Panc1 (cell line): Measurements from ENCODE around the gene APCDD1L.

ENCODE experiments used
- POLR2AphosphoS5 ChIP-seq: IDR thresholded peaks from 2 replicates; pipeline ENCODE4 v1.6.1; 2012; ENCODE audit warnings: mild to moderate bottlenecking, low read depth, low read length, moderate library complexity
- REST ChIP-seq, 2 experiments: IDR thresholded peaks; 2 replicates each; pipeline ENCODE4 v1.6.1; 2011 to 2012; ENCODE audit warnings: low read depth in 2 of 2, control low read depth in 1 of 2, low read length in 1 of 2, mild to moderate bottlenecking in 1 of 2, moderate library complexity in 1 of 2; ENCODE audit not compliant: insufficient read depth in 1 of 2
- SIN3A ChIP-seq: IDR thresholded peaks from 2 replicates; pipeline ENCODE4 v1.6.1; 2012; ENCODE audit warnings: low read depth, mild to moderate bottlenecking, low read length, moderate library complexity, borderline replicate concordance; ENCODE audit not compliant: insufficient read depth
- TCF7L2 ChIP-seq: IDR thresholded peaks from 2 replicates; pipeline ENCODE4 v1.6.1; 2011; ENCODE audit warnings: mild to moderate bottlenecking, low read depth, low read length, inconsistent platforms
- TF ChIP-seq, protein P1 (sequence below): fragments of 450-650 bp; IDR thresholded peaks from 2 replicates; pipeline ENCODE4 v1.5.1; 2017; ENCODE audit warnings: mild to moderate bottlenecking

- TF ChIP-seq, protein P1, sequence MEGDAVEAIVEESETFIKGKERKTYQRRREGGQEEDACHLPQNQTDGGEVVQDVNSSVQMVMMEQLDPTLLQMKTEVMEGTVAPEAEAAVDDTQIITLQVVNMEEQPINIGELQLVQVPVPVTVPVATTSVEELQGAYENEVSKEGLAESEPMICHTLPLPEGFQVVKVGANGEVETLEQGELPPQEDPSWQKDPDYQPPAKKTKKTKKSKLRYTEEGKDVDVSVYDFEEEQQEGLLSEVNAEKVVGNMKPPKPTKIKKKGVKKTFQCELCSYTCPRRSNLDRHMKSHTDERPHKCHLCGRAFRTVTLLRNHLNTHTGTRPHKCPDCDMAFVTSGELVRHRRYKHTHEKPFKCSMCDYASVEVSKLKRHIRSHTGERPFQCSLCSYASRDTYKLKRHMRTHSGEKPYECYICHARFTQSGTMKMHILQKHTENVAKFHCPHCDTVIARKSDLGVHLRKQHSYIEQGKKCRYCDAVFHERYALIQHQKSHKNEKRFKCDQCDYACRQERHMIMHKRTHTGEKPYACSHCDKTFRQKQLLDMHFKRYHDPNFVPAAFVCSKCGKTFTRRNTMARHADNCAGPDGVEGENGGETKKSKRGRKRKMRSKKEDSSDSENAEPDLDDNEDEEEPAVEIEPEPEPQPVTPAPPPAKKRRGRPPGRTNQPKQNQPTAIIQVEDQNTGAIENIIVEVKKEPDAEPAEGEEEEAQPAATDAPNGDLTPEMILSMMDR: no peak
- TF ChIP-seq REST (IDR thresholded peaks at IDR 0.05; ENCODE audit: insufficient read depth in 1 of 2, low read depth in 2 of 2, low read length in 1 of 2) (no peak), POLR2AphosphoS5 (no peak), TCF7L2 (no peak), SIN3A (no peak)
Observed at GRCh38 chr20:58538752-58539151, 23.6 kb upstream of the APCDD1L start.
